A549 (cell line): ENCODE data around the gene INHBA.

Experiments
- CTCF ChIP-seq: fragments of >200 bp; sonication (Bioruptor Twin); formaldehyde crosslinking; IDR thresholded peaks from 3 replicates; pipeline ENCODE4 v1.5.1; 2016
- HES2 ChIP-seq: fragments of >200 bp; sonication (Bioruptor Twin); formaldehyde crosslinking; IDR thresholded peaks from 2 replicates; pipeline ENCODE4 v1.6.1; 2016
- MYC ChIP-seq: IDR thresholded peaks from 2 replicates; pipeline ENCODE4 v1.6.1; 2012; ENCODE audit warnings: mild to moderate bottlenecking, inconsistent platforms, low read length, improper control_type of control experiment, borderline replicate concordance
- POLR2A ChIP-seq: IDR thresholded peaks from 2 replicates; pipeline ENCODE4 v1.6.1; 2012; ENCODE audit warnings: mild to moderate bottlenecking, low read length
- RAD21 ChIP-seq, 2 experiments: fragments of >200 bp in 1 of 2; sonication (Bioruptor Twin) in 1 of 2; formaldehyde crosslinking in 1 of 2; IDR thresholded peaks in 1 of 2; conservative IDR thresholded peaks in 1 of 2; 2 replicates in 1 of 2; 3 replicates in 1 of 2; pipeline ENCODE4 v1.6.1; 2012 to 2018; ENCODE audit warnings: inconsistent platforms in 1 of 2
- REST ChIP-seq: fragments of 200-600 bp; sonication (generic); IDR thresholded peaks from 2 replicates; pipeline ENCODE4 v1.6.1; 2016; ENCODE audit warnings: antibody characterized with exemption, mild to moderate bottlenecking, moderate library complexity
- RFX5 ChIP-seq: fragments of 450-650 bp; IDR thresholded peaks from 2 replicates; pipeline ENCODE4 v1.7.1; 2014; ENCODE audit warnings: antibody characterized with exemption, mild to moderate bottlenecking, moderate library complexity
- RNF2 ChIP-seq: fragments of 200-600 bp; sonication (generic); IDR thresholded peaks from 2 replicates; pipeline ENCODE4 v1.6.1; 2016; ENCODE audit warnings: low read depth, mild to moderate bottlenecking, antibody characterized with exemption, moderate library complexity, borderline replicate concordance
- ZC3H11A ChIP-seq: fragments of 450-650 bp; IDR thresholded peaks from 2 replicates; pipeline ENCODE4 v1.6.1; 2014; ENCODE audit warnings: antibody characterized with exemption, mild to moderate bottlenecking

GRCh38 chr7:41692251-41692650 is 10.6 kb downstream of the INHBA start:
- no peak for TF ChIP-seq ZC3H11A
- no peak for TF ChIP-seq POLR2A
- no peak for TF ChIP-seq RFX5
- TF ChIP-seq CTCF: no peak
- TF ChIP-seq RNF2: no peak
- no peak for TF ChIP-seq HES2
- no peak for TF ChIP-seq RAD21 (conservative IDR thresholded peaks at IDR 0.05 in 1 of 2, IDR thresholded peaks at IDR 0.05 in 1 of 2)
- TF ChIP-seq REST: no peak
- no peak for TF ChIP-seq MYC
